Measurements from ENCODE around the gene HSDL1. TPM values are rescaled to one million over a fixed set of nuclear protein-coding genes. Genes with fewer than 3 reads are reported as not detected.

HSDL1 gene
- total and polyA plus RNA-seq, 10 of the 15 experiments (the other 5 are each of a cell fraction or from before 2014, with no cell fraction given), result 2.0 to 13.4 (median 5.6) TPM

DNA sequence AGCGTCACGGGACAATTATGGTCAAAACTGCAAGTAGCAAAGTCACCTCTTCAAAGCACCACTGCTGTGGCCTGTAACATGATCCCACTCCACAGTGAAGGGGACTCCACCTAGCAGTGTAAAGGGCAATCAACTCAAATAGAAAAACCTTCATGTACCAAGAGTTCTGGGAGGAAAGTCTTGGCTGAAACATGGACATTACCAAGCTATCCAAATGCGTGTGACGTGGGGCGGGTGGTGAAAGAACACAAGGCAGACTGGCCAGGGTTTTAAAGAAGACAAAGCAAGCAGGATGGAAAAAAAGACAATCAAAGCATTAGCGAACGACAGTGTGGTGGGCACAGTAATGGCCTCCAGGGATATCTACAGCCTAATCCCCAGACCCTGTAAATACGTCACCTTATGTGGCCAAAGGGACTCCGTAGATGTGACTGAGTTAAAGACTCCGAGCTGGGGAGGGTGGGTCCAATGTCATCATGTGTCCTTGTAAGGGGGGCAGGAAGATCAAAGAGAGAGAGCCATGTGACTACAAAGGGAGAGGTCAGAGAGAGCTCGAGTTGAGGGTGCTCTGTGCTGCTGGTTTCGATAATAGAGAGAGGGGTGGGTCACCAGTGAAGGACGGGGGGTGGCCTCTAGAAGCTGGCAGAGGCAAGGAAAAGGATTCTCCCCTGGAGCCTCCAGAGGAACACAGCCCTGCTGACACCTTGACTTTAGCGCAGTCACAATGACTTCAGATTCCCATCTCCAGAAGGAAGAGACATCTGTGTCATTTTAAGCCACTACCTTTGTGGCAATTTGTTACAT, 6.0 kb downstream of the HSDL1 start (continued):
- peak; percentile 59 for TF ChIP-seq TCF7 (IDR thresholded peaks at IDR 0.05; ENCODE audit: borderline replicate concordance)
- TF ChIP-seq BACH1 (IDR thresholded peaks at IDR 0.05; ENCODE audit: borderline replicate concordance), result peak; percentile 80; the same call in 1 of the 2 replicates
- TF ChIP-seq POU2F2 (IDR thresholded peaks at IDR 0.05; ENCODE audit: borderline replicate concordance, low read depth, low read length), result 0 out of 3 replicates have a peak, but pooled peaks have one; percentile 29
- peak; percentile 43 for TF ChIP-seq SIX5 (IDR thresholded peaks at IDR 0.05; ENCODE audit: low read depth, low read length, severe bottlenecking)
- TF ChIP-seq, protein P1, sequence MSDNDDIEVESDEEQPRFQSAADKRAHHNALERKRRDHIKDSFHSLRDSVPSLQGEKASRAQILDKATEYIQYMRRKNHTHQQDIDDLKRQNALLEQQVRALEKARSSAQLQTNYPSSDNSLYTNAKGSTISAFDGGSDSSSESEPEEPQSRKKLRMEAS (IDR thresholded peaks at IDR 0.05; ENCODE audit: low read depth, low read length), result no peak
- TF ChIP-seq E2F4 (IDR thresholded peaks at IDR 0.05; ENCODE audit: low read depth, low read length), result no peak
- no peak for TF ChIP-seq ESRRA (IDR thresholded peaks at IDR 0.05; ENCODE audit: low read length)
- TF ChIP-seq, protein P2, sequence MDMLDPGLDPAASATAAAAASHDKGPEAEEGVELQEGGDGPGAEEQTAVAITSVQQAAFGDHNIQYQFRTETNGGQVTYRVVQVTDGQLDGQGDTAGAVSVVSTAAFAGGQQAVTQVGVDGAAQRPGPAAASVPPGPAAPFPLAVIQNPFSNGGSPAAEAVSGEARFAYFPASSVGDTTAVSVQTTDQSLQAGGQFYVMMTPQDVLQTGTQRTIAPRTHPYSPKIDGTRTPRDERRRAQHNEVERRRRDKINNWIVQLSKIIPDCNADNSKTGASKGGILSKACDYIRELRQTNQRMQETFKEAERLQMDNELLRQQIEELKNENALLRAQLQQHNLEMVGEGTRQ (IDR thresholded peaks at IDR 0.05; ENCODE audit: borderline replicate concordance, low read depth, low read length), result no peak
- TF ChIP-seq SP1 (IDR thresholded peaks at IDR 0.05; ENCODE audit: low read depth, low read length), result no peak
- TF ChIP-seq ELK1 (IDR thresholded peaks at IDR 0.05; ENCODE audit: low read depth, low read length), result no peak
- no peak for TF ChIP-seq RCOR1 (conservative IDR thresholded peaks at IDR 0.05; ENCODE audit: low read depth, low read length)
- no peak for TF ChIP-seq ZNF24 (IDR thresholded peaks at IDR 0.05)
- no peak for TF ChIP-seq PML (IDR thresholded peaks at IDR 0.05; ENCODE audit: low read length)
- no peak for TF ChIP-seq SMARCA5 (IDR thresholded peaks at IDR 0.05)
- no peak for TF ChIP-seq ZSCAN29 (IDR thresholded peaks at IDR 0.05)
- TF ChIP-seq EGR1 (IDR thresholded peaks at IDR 0.05; ENCODE audit: borderline replicate concordance in 1 of 2, low read depth in 2 of 2, low read length in 2 of 2), result no peak
- TF ChIP-seq ZNF687 (IDR thresholded peaks at IDR 0.05), result no peak
- TF ChIP-seq RAD51 (IDR thresholded peaks at IDR 0.05), result no peak; the same call in 1 of the 2 replicates
- TF ChIP-seq JUNB (IDR thresholded peaks at IDR 0.05), result no peak
- TF ChIP-seq, protein P3, sequence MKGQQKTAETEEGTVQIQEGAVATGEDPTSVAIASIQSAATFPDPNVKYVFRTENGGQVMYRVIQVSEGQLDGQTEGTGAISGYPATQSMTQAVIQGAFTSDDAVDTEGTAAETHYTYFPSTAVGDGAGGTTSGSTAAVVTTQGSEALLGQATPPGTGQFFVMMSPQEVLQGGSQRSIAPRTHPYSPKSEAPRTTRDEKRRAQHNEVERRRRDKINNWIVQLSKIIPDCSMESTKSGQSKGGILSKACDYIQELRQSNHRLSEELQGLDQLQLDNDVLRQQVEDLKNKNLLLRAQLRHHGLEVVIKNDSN (IDR thresholded peaks at IDR 0.05; ENCODE audit: borderline replicate concordance, extremely low read length, insufficient read depth, low read depth, low read length), result no peak
- TF ChIP-seq TBL1XR1 (IDR thresholded peaks at IDR 0.05; ENCODE audit: low read depth, low read length), result no peak
- no peak for TF ChIP-seq EED (IDR thresholded peaks at IDR 0.05; ENCODE audit: low read depth)
- TF ChIP-seq MEF2B (IDR thresholded peaks at IDR 0.05; ENCODE audit: partially characterized antibody, poor library complexity, severe bottlenecking), result no peak
